Measurements from ENCODE around the gene BCAS1. TPM values are rescaled to one million over a fixed set of nuclear protein-coding genes. Genes with fewer than 3 reads are reported as not detected.

BCAS1 gene
- polyA plus RNA-seq, 1 donor, result 3.6 TPM

DNA sequence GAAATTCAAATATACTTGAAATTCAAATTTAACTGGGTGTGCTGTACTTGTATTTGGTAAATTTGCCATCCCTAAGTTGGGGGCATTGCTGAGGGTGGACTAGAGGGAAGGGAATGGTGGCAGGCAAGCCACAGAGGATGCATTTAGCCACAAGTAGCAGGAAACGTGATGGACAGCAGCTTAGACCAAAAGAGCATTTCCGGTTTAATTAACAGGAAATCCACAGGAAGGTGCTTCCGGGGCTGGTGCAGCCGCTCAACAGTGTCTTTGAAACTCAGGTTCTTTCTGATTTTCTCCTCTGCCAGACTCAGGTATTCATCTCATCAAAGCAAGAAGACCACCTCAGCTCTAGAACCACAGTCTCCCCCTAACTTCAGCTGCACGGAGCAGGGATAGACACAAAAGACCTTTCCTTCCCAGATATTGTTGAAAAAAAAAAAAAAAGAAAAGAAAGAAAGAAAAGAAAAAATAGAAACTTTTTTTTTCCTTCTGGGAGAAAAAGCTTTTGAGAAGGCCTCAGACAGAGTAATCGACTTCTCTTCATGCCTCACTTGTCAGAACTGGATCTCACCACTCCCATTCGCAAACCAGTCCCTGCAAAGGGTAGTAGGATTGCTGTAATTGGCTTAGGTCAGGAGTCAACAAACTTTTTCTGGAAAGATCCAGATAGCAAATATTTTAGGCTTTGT is 8.0 kb upstream of the BCAS1 start:
- no peak for DNase-seq (ENCODE audit: low read depth)

DNA sequence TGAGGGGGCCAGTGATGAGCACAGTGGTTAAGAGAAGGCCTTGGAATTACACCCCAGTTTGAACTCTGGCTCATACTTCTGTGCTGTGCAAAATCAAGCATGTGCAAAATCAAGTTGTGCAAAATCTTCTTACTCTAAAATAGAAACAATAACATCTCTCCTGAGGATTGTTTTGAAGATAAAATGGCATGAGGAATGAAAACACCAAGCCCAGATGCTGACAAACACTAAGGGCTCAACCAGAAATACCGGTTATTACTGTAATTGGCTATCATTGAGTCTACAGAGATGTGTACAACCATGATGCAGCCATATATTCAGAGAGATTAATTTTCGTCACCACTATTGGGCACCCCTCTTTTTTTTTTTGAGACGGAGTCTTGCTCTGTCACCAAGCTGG is 5.9 kb upstream of the BCAS1 start:
- no peak for DNase-seq (ENCODE audit: low read depth)

DNA sequence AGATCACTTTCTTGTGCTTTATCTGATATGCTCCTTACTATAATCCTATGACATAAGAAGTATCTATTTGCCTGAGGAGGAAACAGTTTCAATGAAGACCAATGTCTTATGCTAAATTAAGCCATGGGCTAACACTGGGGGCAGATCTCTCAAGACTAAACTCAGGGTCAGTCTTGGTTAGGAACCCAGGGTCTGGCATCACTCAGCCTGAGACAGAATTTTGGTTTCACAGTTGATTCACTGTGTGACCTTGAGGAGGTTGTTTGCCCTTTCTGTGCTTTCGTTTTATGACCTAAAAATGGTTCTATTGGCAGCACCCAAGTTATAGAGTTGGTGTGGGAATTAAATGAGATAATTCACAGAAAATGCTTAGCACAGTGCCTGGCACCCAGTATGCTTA is 4.9 kb upstream of the BCAS1 start:
- no peak for DNase-seq (ENCODE audit: low read depth)

DNA sequence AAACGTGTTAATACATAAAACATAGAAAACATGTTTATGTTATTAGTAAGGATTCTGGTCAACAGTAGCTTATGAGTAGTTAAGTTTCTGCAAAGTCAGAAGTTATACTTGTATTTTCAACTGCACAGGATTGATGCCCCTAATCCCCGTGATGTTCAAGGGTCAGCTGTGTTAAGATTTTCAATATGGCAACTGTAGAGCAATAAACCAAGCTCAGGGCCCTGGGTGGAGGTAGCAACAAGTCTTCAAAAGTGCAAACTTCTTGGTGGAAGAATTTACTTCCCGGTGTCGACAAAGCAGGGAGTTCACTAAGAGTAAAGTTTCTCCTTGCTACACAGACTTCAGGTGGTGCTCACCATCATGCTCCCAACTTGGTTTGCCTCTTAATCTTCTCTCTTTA is 4.1 kb upstream of the BCAS1 start:
- no peak for DNase-seq (ENCODE audit: low read depth)

DNA sequence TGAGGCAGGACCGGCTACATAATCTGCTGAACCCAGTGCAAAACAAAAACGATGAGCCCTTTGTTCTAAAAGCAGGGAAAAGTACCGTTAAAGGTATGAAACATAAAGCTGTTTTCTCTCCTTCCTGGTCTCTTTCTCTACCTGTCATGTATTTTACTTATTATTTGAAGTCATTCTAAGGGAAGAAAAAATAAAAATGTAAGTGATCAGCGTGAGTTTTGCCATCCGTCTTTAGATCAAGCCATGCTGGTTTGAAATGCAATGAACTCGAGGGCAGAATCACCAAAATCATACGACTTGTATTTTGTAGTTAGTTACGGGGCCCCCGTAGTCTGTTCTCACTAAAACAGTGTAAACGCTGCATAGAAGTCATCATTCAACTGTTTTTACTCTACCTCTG is 2.9 kb upstream of the BCAS1 start:
- DNase-seq (ENCODE audit: low read depth), result no peak

DNA sequence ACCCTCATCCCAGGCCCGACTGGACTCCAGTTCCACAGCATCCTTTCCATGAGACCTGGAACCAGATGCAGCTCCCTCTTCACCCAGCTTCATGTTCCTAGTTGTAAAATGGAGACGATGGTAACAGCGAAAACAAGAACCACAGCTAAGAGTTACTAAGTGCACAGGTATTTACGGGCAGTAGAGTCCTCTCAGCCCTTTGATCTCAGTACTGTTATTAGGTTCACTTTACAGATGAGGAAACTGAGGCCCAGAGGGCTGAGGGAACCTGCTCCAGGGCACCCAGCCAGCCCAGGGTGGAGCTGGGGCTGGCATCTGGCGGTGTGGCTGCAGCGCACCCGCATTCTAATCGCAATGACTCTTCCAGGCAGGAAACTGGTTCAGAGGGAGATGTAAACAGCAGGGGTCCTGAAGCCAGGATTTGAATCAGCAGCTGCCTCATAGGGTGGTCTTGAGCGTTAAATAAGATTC is 858 bp downstream of the BCAS1 start:
- no peak for DNase-seq (ENCODE audit: low read depth)

DNA sequence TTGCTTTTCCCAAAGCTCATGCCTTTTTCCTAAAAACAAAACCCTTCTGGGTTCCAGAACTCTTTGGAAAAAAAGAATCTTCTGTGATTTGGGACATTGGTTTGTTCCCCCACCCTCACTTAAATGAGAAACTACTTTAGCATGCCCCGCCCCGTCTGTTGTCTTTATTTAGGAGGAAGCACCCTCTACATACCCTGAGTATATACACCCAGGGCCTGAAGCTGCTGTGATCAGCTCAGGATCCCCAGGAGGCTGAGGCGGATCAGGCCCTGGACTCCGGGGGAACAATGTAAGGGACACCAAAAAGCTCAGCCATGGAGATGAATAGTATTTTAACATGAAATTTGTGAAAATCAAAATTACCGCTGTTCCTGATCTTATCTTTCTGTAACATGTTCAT is 1.4 kb downstream of the BCAS1 start:
- no peak for DNase-seq (ENCODE audit: low read depth)

DNA sequence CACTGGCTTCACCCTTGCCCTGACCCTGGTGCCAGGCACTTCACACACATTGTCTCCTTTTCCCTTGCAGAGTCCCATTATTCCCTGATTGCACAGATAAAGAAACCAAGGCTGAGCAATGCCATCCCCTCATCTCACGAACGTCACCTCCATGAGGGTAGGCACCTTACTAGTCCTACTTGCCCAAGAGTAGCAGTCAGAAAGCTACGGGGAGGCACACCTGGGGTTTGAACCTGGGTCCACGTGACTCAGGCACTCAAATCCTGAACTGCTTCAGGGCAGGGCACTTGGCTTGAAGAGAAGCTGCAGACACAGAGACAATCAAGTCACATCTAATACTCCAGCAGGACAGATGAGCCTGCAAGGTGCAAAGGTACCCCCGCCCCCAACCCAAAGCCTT is 1.9 kb downstream of the BCAS1 start:
- no peak for DNase-seq (ENCODE audit: low read depth)

DNA sequence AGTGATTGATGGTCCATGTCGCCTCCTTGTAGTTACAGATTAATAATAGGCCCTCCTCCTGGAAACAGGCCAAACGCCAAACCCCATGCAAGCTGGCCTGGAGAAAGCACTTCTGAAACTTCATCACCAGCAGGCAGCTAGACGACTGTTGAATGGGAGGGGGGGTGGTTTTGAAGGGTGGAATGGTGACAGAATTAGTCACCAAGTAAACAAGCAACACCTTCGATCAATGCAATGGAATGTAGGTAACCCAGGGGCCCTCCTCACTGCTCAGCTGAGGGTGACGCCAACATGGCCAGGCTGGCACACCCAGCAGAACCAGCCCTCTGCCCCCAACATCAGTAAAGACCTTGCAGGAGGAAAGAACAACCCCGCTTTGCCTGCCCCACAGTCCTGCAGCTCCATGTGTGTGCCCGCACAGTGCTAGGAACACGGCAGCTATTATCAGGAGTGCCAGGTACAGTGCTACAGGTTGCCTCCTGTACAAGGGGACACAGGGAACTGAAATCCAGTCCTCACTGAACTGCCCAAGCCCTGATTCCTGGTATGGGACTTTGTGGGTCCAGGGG is 2.7 kb downstream of the BCAS1 start:
- DNase-seq (ENCODE audit: low read depth), result no peak

DNA sequence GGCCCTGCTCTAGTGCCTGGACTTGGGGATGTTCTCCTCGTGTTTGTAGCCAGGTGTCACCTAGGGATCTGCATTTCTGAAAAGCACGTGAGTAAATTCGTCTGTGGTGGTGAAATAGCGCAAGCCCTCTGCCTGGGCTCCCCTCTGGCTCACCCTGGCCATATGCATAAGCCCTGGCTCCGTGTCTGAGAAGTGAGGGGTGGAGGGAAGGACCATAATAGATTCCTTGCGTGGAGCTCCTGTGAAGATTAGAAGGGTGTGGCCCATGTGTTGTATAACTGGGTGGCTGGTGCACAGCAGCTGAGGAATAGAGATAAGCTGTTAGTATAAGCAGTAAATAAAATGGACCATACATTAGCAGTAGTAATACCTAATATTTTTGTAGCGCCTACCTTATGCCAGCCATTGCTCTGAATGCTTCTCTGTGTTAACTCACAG is 4.8 kb downstream of the BCAS1 start:
- DNase-seq (ENCODE audit: low read depth), result no peak

DNA sequence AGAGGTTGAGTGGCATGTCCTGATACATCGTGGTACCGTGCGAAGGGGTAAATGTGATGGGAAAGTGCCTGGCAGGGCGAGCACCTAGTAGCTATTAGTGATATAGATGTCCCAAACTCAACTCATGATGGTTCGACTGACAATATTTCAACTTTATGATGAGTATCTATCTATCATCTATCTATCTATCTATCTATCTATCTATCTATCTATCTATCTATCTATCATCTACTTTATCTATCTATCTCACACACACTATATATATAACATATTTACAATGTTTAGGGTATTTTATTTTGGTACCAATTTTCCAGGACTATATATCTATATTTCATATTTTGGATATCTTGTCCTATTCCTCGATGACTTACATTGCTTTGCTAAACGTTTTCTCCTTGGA is 5.5 kb downstream of the BCAS1 start:
- no peak for DNase-seq (ENCODE audit: low read depth)

DNA sequence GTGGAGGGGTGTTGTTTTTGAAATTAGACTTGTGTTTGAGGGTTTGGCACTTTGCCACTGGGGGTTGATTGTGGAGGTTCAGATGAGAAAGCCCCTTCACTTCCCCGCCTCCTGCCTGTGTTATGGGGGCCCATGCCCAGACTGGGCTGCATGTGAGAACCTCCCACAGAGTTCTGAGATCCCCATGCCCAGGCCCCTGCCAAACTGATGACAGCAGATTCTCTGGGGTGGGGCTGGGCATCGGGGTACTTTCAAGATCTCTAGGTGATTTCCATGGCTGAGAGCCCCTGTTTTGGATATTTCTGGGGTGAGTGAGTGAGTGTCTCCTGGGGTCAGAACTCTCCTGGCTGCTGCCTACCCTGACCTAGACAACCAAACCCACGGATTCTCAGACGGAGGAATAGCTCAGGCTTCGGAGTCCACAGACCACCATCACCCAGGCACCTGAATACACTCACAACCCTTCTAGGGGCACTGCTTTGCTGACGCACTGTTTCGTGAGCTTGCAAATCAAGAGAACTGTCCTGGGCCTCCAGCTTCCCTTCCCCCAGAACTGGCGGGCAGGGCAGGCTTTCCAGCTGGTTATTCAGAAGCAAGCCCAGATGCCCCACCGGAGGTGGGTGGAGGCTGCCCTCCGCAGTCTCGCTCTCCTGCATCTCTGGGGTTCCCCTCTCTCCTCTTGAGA is 6.3 kb downstream of the BCAS1 start:
- DNase-seq (ENCODE audit: low read depth), result no peak

DNA sequence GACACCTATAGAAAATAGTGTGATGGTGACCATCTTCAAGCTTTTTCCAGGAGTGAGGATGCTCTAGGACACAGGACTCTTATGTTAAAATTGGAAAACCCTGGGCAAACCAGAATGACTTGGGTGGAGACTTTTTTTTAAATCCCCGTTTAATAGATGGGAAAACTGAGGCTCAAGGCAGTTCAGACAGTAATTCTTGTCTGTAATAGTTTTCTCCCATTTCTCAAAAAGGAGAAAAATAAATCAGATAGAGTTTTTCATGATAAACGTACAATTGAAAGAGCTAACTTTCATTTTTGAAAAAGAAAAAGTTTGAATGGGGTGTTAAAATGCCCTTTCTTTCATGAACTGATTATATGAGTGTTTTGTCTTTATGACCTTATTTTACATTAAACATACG is 6.8 kb downstream of the BCAS1 start:
- no peak for DNase-seq (ENCODE audit: low read depth)

DNA sequence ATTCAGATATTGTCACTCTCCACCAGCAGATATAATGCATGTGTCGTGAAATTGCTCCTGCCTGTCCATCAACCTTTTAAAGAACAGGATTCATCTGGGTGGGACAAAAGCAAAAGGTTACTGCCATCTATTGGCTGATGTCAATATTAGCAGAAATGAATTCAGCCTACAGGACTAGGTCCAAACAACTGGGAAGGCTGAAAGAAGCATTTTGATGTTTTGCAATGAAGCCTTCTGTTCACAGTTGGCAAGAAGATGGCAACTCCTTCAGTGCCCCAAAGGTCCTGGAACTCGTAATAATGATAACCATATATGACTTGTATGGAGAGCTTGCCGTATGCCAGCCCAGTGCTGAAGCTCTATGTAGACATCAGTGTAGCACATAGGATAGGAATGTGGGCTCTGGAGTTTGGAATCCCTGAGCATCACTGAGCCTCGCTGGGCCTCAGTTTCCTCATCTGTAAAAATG is 7.5 kb downstream of the BCAS1 start:
- DNase-seq (ENCODE audit: low read depth), result peak; percentile 25

DNA sequence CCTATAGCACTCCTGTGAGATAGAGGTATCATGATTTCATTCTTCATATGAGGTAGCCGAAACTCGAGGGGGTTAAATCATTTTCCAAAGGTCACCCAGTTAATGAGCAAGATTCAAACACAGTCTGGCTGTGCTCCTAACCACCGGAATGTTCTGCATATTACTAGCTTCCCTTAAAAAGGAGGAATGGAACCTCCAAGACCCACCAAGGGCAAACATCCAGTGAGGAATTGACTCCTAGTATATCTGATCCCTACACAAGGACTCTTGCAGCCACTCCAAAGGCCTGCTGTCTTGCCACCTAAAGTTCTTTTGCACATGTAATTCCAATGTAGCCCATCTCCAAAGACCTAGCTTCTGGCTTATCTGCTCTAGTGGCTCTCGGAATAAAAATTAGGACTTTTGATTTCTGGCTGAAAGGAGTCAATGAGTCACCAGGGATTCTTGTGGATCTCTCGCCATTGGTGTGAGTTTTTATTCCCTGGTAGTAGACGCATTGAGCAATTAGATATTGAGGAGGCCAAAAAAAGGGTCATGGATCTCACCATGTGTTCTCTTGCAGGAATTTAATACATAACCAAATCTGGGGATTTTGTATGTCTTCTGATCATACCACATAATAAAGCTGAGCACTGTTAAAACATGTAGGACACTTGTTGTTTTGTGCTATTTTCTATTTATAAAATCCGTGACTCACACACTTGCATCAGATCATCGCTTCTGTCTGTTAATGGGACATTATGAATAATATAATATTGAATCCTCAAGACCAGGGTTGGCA is 9.1 kb downstream of the BCAS1 start:
- DNase-seq (ENCODE audit: low read depth), result no peak

DNA sequence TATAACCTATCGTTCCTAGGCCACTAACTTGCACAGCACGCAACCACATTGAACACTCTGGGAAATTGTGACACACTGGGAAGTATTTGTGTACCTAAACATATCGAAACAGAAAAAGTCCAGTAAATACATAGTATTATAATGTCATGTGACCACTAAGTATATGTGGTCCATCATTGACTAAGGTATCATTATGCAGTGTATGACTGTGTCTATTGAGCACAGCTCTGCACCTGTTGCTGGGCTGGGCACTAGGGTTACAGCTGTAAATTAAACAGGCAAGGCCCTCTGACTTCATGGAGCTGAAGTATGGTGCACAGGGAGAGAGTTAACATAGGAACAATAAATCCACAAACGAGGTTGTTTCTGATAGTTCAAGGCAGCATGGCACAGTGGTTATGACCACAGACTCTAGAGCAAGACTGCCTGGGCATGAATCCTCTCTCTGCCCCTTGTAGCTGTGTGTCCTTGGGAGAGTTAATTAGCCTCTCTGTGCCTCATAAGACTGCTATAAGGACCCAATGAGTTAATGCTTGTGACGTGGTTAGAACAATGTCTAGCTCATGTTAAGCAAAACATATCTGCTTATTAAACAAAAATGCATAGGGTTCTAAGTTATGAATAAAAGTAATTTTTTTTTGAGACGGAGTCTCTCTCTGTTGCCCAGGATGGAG is 10.6 kb downstream of the BCAS1 start:
- DNase-seq (ENCODE audit: low read depth), result no peak

DNA sequence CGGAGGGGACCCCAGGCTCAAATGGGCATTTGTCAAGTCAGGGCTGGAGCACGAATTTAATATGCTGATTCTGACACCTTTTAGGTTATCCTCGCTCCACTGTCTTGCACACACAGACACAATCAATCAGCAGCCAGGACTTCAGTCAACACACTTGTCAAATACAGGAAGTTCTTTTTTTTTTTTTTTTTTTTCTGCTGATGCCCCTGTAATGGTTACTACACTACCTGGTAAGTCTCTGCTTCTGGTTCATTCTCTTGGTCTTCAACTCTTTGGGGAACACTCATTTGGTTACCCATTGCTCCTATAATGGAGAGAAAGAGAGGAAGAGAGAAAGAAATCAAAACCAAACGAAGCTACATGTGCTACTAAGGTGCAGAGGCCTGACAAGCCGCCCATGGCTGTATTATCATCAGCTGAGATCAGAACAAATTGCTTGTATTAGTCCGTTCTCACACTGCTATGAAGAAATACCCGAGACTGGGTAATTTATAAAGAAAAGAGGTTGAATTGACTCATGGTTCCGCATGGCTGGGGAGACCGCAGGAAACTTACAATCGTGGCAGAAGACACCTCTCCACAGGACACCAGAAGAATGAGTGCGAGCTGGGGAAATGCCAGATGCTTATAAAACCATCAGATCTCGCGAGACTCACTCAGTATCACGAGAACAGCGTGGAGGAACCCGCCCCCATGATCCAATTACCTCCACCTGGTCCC is 11.8 kb downstream of the BCAS1 start:
- DNase-seq (ENCODE audit: low read depth), result no peak

DNA sequence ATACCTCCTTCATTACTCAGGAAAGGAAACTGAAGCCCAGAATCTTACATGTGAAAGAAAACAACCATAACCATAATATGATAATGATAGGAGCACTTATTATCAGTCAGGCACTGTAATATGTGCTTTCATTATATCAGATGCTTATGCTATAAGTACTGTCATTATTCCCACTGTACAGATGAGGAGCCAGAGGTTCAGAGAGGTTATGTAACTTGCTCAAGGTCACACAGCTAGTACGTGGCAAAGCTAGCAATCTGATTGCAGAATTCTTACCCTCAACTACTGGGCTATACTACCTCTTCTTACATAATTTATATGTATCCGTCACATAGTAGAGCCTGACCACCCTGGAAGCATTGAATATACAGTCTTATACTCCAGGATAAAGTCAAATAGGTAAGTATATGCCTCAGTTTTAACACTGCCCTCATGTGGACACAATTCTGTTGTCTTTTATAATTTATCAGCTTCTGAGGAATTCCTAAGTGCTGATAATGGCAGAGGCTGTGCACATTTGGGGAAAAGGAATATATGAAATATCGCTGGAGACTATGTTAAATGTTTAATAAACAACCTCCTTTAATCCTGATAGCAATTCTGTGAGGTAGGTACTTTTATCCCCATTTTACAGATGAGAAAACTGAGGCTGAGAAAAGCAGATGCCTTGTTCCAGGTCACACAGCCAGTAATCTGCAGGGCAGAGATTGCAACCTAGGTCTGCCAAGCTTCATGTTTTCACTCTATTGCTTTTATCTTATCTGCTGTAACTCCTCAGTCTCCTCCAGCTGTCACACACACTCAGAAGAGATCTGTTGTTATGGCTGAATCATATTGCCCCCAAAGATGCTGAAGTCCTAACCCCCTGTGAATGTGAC is 13.4 kb downstream of the BCAS1 start:
- no peak for DNase-seq (ENCODE audit: low read depth)

DNA sequence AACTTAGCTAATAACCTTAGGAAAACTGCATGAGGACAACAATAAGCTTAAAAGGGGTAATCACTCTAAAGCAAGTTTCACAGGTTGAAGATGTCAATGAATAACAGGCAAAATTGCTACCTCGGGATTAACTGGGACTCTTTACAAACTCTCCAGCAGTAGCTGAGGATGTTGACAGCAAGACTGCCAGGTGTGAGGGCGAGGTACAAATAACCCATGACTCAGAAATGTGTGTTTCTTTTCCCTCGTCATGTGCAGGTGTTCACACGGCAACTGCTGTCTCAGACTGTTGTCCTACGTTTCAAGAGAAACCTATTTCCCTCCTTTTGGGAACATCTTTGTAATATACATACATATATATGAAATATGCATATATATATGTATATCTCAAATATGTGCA is 15.9 kb downstream of the BCAS1 start:
- DNase-seq (ENCODE audit: low read depth), result no peak

DNA sequence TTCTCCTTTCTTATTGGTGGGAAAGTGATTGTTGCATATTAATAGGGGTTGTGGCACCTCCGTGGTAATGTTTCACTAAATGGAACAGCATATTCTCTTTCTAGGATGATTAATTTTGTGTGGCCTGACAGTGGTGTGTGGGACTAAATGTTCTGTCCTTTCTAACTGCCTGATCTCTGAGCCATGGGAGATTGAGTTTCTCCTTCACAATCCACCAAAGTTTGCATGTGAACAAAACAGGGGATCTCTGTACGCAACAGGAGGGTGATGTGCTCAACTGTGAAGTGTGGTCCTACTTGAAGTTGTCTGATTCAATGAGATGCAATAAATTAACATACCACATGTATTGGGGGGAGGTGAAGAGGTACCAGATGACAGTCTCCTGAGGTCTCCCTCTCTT is 19.3 kb downstream of the BCAS1 start:
- DNase-seq (ENCODE audit: low read depth), result no peak
